ENCODE data around the gene RTTN. TPM values are rescaled to one million over a fixed set of nuclear protein-coding genes. Genes with fewer than 3 reads are reported as not detected.

RTTN gene
- total RNA-seq, 1 donor from 2014 or later: 8.8 TPM

GRCh38 chr18:70025580-70025979 is 179.9 kb downstream of the RTTN start:
- H3K4me1 Mint-ChIP-seq (ENCODE audit: unreplicated experiment): no peaks in the 10 kb centered on the region
- no peak for DNase-seq (ENCODE audit: extremely low spot score, unreplicated experiment)
- H3K36me3 Mint-ChIP-seq (ENCODE audit: unreplicated experiment): peaks cover 15% of the 10 kb centered on the region
- no peak overlapping the region for H3K27ac Mint-ChIP-seq (ENCODE audit: unreplicated experiment)
- H3K4me3 Mint-ChIP-seq (ENCODE audit: unreplicated experiment): no peak overlapping the region
- no peak for TF ChIP-seq CTCF (IDR thresholded peaks at IDR 0.05)
- no peaks in the 10 kb centered on the region for H3K9me3 Mint-ChIP-seq (ENCODE audit: unreplicated experiment)
- H3K27me3 Mint-ChIP-seq (ENCODE audit: unreplicated experiment): no peaks in the 10 kb centered on the region

- Mint-ChIP-seq H3K36me3 (ENCODE audit: unreplicated experiment) (peaks cover 15% of the 10 kb centered on the region), H3K27ac (ENCODE audit: unreplicated experiment) (no peak overlapping the region), H3K4me1 (ENCODE audit: unreplicated experiment) (no peaks in the 10 kb centered on the region), H3K9me3 (ENCODE audit: unreplicated experiment) (no peaks in the 10 kb centered on the region), H3K27me3 (ENCODE audit: unreplicated experiment) (no peaks in the 10 kb centered on the region), H3K4me3 (ENCODE audit: unreplicated experiment) (no peak overlapping the region)
- TF ChIP-seq CTCF (IDR thresholded peaks at IDR 0.05): no peak
- no peak for DNase-seq (ENCODE audit: extremely low spot score, unreplicated experiment)
These were observed 180.7 kb downstream of the RTTN start for GRCh38 chr18:70024829-70025228.

GRCh38 chr18:70024093-70024492 is 181.4 kb downstream of the RTTN start:
- no peaks in the 10 kb centered on the region for H3K9me3 Mint-ChIP-seq (ENCODE audit: unreplicated experiment)
- no peak overlapping the region for H3K27ac Mint-ChIP-seq (ENCODE audit: unreplicated experiment)
- no peak for TF ChIP-seq CTCF (IDR thresholded peaks at IDR 0.05)
- no peaks in the 10 kb centered on the region for H3K27me3 Mint-ChIP-seq (ENCODE audit: unreplicated experiment)
- no peak for DNase-seq (ENCODE audit: extremely low spot score, unreplicated experiment)
- H3K36me3 Mint-ChIP-seq (ENCODE audit: unreplicated experiment): peaks cover 17% of the 10 kb centered on the region
- no peaks in the 10 kb centered on the region for H3K4me1 Mint-ChIP-seq (ENCODE audit: unreplicated experiment)
- no peak overlapping the region for H3K4me3 Mint-ChIP-seq (ENCODE audit: unreplicated experiment)

- DNase-seq (ENCODE audit: extremely low spot score, unreplicated experiment): no peak
- H3K9me3 Mint-ChIP-seq (ENCODE audit: unreplicated experiment): no peaks in the 10 kb centered on the region
- no peaks in the 10 kb centered on the region for H3K4me1 Mint-ChIP-seq (ENCODE audit: unreplicated experiment)
- H3K36me3 Mint-ChIP-seq (ENCODE audit: unreplicated experiment): peaks cover 17% of the 10 kb centered on the region
- H3K27ac Mint-ChIP-seq (ENCODE audit: unreplicated experiment): no peak overlapping the region
- TF ChIP-seq CTCF (IDR thresholded peaks at IDR 0.05): no peak
- no peak overlapping the region for H3K4me3 Mint-ChIP-seq (ENCODE audit: unreplicated experiment)
- H3K27me3 Mint-ChIP-seq (ENCODE audit: unreplicated experiment): no peaks in the 10 kb centered on the region
These were observed 182.9 kb downstream of the RTTN start for GRCh38 chr18:70022636-70023035.

- no peaks in the 10 kb centered on the region for H3K4me1 Mint-ChIP-seq (ENCODE audit: unreplicated experiment)
- no peaks in the 10 kb centered on the region for H3K27me3 Mint-ChIP-seq (ENCODE audit: unreplicated experiment)
- no peaks in the 10 kb centered on the region for H3K9me3 Mint-ChIP-seq (ENCODE audit: unreplicated experiment)
- TF ChIP-seq CTCF (IDR thresholded peaks at IDR 0.05): no peak
- no peak overlapping the region for H3K27ac Mint-ChIP-seq (ENCODE audit: unreplicated experiment)
- peaks cover 24% of the 10 kb centered on the region for H3K36me3 Mint-ChIP-seq (ENCODE audit: unreplicated experiment)
- DNase-seq (ENCODE audit: extremely low spot score, unreplicated experiment): no peak
- no peak overlapping the region for H3K4me3 Mint-ChIP-seq (ENCODE audit: unreplicated experiment)
These were observed 184.0 kb downstream of the RTTN start for GRCh38 chr18:70021498-70021897.
